Measurements from ENCODE around the gene CYBA. TPM values are rescaled to one million over a fixed set of nuclear protein-coding genes. Genes with fewer than 3 reads are reported as not detected.

Gene CYBA
- total RNA-seq, 1 donor from 2014 or later, result 140 TPM

DNA sequence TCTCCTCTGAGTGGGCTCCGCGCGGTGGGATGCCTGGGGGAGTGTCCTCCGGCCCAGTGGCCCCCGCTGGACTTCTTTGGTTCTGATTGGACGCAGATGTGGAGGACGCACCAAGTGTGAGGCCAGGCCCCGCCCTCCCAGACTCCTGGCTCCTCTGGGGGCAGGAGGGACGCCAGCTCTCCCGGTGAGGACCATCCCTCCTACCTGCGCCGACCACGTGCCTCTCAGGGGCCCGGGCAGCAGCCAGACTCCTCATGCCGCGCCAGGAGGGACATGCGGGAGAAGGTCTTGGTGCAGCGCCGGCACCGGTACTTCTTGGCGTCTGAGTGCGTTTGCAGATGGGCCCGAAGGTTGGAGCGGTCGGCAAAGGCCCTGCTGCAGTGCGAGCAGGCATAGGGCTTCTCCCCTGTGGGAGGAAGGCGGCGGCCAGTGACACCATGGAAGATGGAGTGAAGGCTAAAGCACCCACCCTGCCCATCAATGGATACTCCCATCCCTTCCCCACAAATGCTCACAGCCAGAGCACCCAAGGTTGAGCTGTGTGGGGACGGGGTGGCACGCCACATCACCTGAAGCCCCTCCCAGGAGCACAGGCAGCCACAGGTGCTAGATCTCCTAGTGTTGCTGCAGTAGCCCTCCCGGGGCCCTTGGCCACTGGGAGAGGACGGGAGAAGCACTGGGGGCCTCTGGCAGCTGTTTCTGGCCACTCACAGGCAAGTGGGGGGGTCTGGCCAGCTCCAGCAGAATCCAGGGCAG lies 27.5 kb upstream of the CYBA start:
- no peak overlapping the region for H3K27ac Mint-ChIP-seq (ENCODE audit: unreplicated experiment)
- H3K36me3 Mint-ChIP-seq (ENCODE audit: low read depth, unreplicated experiment), result peaks cover 4% of the 10 kb centered on the region
- DNase-seq (ENCODE audit: low spot score), result no peak
- H3K9me3 Mint-ChIP-seq (ENCODE audit: unreplicated experiment), result no peaks in the 10 kb centered on the region
- no peak overlapping the region for H3K4me3 Mint-ChIP-seq (ENCODE audit: unreplicated experiment)
- H3K4me1 Mint-ChIP-seq (ENCODE audit: unreplicated experiment), result no peaks in the 10 kb centered on the region
- TF ChIP-seq, protein P1, sequence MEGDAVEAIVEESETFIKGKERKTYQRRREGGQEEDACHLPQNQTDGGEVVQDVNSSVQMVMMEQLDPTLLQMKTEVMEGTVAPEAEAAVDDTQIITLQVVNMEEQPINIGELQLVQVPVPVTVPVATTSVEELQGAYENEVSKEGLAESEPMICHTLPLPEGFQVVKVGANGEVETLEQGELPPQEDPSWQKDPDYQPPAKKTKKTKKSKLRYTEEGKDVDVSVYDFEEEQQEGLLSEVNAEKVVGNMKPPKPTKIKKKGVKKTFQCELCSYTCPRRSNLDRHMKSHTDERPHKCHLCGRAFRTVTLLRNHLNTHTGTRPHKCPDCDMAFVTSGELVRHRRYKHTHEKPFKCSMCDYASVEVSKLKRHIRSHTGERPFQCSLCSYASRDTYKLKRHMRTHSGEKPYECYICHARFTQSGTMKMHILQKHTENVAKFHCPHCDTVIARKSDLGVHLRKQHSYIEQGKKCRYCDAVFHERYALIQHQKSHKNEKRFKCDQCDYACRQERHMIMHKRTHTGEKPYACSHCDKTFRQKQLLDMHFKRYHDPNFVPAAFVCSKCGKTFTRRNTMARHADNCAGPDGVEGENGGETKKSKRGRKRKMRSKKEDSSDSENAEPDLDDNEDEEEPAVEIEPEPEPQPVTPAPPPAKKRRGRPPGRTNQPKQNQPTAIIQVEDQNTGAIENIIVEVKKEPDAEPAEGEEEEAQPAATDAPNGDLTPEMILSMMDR (IDR thresholded peaks at IDR 0.05; ENCODE audit: unreplicated experiment), result no peak
- peaks cover 4% of the 10 kb centered on the region for H3K27me3 Mint-ChIP-seq (ENCODE audit: unreplicated experiment)

- Mint-ChIP-seq H3K9me3 (ENCODE audit: unreplicated experiment) (no peaks in the 10 kb centered on the region), H3K36me3 (ENCODE audit: low read depth, unreplicated experiment) (peaks cover 4% of the 10 kb centered on the region), H3K4me3 (ENCODE audit: unreplicated experiment) (no peak overlapping the region), H3K27ac (ENCODE audit: unreplicated experiment) (no peak overlapping the region), H3K4me1 (ENCODE audit: unreplicated experiment) (no peaks in the 10 kb centered on the region), H3K27me3 (ENCODE audit: unreplicated experiment) (peaks cover 4% of the 10 kb centered on the region)
- TF ChIP-seq, protein P1 (IDR thresholded peaks at IDR 0.05; ENCODE audit: unreplicated experiment), result no peak
- no peak for DNase-seq (ENCODE audit: low spot score)
These were observed 26.9 kb upstream of the CYBA start for GRCh38 chr16:88677721-88678120.

- Mint-ChIP-seq H3K27me3 (ENCODE audit: unreplicated experiment) (peaks cover 4% of the 10 kb centered on the region), H3K27ac (ENCODE audit: unreplicated experiment) (no peak overlapping the region), H3K9me3 (ENCODE audit: unreplicated experiment) (no peaks in the 10 kb centered on the region), H3K36me3 (ENCODE audit: low read depth, unreplicated experiment) (peaks cover 4% of the 10 kb centered on the region), H3K4me1 (ENCODE audit: unreplicated experiment) (no peaks in the 10 kb centered on the region), H3K4me3 (ENCODE audit: unreplicated experiment) (no peak overlapping the region)
- TF ChIP-seq, protein P1 (IDR thresholded peaks at IDR 0.05; ENCODE audit: unreplicated experiment), result no peak
- DNase-seq (ENCODE audit: low spot score), result no peak
These were observed 25.8 kb upstream of the CYBA start for GRCh38 chr16:88676502-88677242.

DNA sequence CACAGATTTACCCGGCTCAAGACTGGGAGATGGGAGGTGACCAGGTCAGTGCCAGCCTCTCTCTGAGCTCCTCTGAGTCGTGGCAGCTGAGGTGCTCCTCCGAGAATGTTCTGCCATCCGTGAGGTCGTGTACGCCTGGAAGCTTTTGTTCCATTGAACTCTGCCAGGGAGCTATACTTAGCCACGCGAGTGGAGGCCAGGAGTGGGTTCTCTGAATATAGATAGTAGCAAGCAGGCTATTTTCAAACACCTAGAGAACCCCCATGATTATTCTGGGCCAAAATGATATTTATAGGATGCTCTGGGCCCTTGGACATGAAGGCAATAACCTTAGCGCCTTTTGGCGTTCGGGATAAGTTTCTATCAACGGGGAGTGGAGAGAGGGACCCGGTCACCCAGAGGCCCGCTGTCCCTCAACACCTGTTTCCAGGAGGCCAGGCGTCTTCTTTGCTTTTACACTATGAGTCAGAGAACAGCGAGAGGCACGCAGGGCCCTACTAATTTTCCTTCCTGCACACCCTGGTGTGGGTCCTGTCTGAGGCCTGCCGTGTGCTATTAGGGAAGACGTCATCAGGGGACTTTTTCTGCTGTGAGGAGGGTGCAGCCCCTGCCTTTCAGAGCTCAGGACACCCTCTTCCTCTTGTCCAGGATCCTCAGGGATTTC lies 23.0 kb upstream of the CYBA start:
- no peak for DNase-seq (ENCODE audit: low spot score)
- Mint-ChIP-seq H3K4me1 (ENCODE audit: unreplicated experiment) (no peaks in the 10 kb centered on the region), H3K27ac (ENCODE audit: unreplicated experiment) (no peak overlapping the region), H3K27me3 (ENCODE audit: unreplicated experiment) (peaks cover 4% of the 10 kb centered on the region), H3K9me3 (ENCODE audit: unreplicated experiment) (no peaks in the 10 kb centered on the region), H3K36me3 (ENCODE audit: low read depth, unreplicated experiment) (peaks cover 5% of the 10 kb centered on the region), H3K4me3 (ENCODE audit: unreplicated experiment) (no peak overlapping the region)
- TF ChIP-seq, protein P1 (IDR thresholded peaks at IDR 0.05; ENCODE audit: unreplicated experiment), result no peak

Measured in endothelial cell (in vitro differentiated cells).